Calu3 (cell line): ENCODE measurements around the gene GPD2. TPM values are rescaled to one million over a fixed set of nuclear protein-coding genes. Genes with fewer than 3 reads are reported as not detected.

Source experiments
- BruUV-seq: library from RNA; stranded (reverse); fragments of 400-500 nt; replicated peaks from 2 replicates; lab custom pipeline; 2021; lab: Mats Ljungman, UMichigan
- CTCF ChIA-PET: fragments of 300-600 bp; sonication (Branson Sonifier 250); formaldehyde crosslinking; loops from one replicate; lab custom pipeline; 2022; ENCODE audit warnings: antibody characterized with exemption; lab: Charles Lee
- DNase-seq: peaks from one replicate; pipeline ENCODE4 v3.0.0; 2022
- H3K27ac Mint-ChIP-seq: one replicate; pipeline ENCODE4 v1.8.0; 2022; ENCODE audit warnings: mixed read lengths; ENCODE audit not compliant: unreplicated experiment
- H3K27me3 Mint-ChIP-seq: one replicate; pipeline ENCODE4 v1.8.0; 2022; ENCODE audit warnings: mixed read lengths; ENCODE audit not compliant: unreplicated experiment
- H3K36me3 Mint-ChIP-seq: one replicate; pipeline ENCODE4 v1.8.0; 2022; ENCODE audit warnings: mild to moderate bottlenecking, moderate library complexity, mixed read lengths; ENCODE audit not compliant: insufficient read depth, unreplicated experiment
- H3K4me1 Mint-ChIP-seq: one replicate; pipeline ENCODE4 v1.8.0; 2022; ENCODE audit warnings: mild to moderate bottlenecking, low read depth, mixed read lengths; ENCODE audit not compliant: unreplicated experiment
- H3K4me3 Mint-ChIP-seq: one replicate; pipeline ENCODE4 v1.8.0; 2022; ENCODE audit warnings: mild to moderate bottlenecking, low read depth, moderate library complexity, mixed read lengths; ENCODE audit not compliant: unreplicated experiment
- H3K9me3 Mint-ChIP-seq: one replicate; pipeline ENCODE4 v1.8.0; 2022; ENCODE audit warnings: low read depth, mixed read lengths; ENCODE audit not compliant: unreplicated experiment
- CTCF ChIP-seq: fragments of 200-600 bp; IDR thresholded peaks from one replicate; pipeline ENCODE4 v1.8.0; 2022; ENCODE audit warnings: antibody characterized with exemption; ENCODE audit not compliant: unreplicated experiment
- intact Hi-C: fragments of 100-400 bp; cut with micrococcal nuclease; formaldehyde crosslinking; loops from one replicate; pipeline ENCODE4 v1.10.0; 2022; ENCODE audit not compliant: unreplicated experiment
- total RNA-seq: library from RNA; stranded (reverse); gene quantifications from 2 replicates; pipeline ENCODE4 v1.2.3, GENCODE V29; 2022

GPD2 gene
- total RNA-seq, 1 experiment from 2014 or later: 55.4 TPM

DNA sequence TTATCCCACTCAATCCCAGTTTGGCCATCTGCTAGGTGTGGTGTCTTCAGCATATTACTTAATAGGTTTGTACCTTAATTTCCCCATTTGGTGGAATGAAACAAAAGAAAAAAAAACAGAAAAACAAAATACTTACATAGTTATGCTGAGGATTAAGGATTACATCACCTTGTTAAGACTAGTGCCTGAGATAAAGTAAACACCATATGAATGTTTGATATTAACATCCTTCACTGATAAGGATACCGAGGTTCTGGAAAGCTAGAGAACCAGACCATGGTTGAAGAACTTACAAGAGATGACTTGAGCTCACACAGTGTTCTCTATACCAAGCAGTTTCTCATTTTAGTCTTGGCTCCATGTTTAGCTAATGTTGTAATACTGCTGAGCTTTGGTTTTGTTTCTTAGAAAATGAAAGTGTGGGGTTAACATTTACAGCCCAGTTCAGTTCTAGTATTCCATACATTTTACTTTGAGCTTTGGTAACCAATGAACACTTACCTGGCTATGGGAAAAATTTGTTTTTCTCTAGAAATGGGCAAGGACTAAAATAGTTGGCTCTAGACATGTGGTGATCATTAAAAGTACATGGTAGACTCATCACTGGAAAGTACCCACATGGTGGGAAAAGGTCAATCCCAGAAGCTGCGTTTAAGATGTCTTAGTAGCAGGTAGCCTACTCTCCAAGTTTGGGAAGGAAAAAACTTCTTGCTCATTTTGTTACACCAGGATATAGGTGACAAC lies 5.8 kb upstream of the GPD2 start:
- peaks cover 23% of the 10 kb centered on the region for H3K4me1 Mint-ChIP-seq
- CTCF ChIA-PET: interaction anchor here (0.6 kb wide), 1 partner anchor 95 kb away, joined by 3 read pairs; no protein-coding TSS in a partner anchor
- no TSS peak for BruUV-seq
- no peak for TF ChIP-seq CTCF
- H3K27ac Mint-ChIP-seq: peak overlapping the region; percentile 92
- peaks cover 4% of the 10 kb centered on the region for H3K36me3 Mint-ChIP-seq
- DNase-seq: no peak
- H3K4me3 Mint-ChIP-seq: no peak overlapping the region
- H3K27me3 Mint-ChIP-seq: no peaks in the 10 kb centered on the region
- intact Hi-C loops: no loop called here
- H3K9me3 Mint-ChIP-seq: no peaks in the 10 kb centered on the region

GRCh38 chr2:156430980-156431358 lies 5.2 kb upstream of the GPD2 start:
- peaks cover 23% of the 10 kb centered on the region for H3K4me1 Mint-ChIP-seq
- intact Hi-C loops: no loop called here

DNA sequence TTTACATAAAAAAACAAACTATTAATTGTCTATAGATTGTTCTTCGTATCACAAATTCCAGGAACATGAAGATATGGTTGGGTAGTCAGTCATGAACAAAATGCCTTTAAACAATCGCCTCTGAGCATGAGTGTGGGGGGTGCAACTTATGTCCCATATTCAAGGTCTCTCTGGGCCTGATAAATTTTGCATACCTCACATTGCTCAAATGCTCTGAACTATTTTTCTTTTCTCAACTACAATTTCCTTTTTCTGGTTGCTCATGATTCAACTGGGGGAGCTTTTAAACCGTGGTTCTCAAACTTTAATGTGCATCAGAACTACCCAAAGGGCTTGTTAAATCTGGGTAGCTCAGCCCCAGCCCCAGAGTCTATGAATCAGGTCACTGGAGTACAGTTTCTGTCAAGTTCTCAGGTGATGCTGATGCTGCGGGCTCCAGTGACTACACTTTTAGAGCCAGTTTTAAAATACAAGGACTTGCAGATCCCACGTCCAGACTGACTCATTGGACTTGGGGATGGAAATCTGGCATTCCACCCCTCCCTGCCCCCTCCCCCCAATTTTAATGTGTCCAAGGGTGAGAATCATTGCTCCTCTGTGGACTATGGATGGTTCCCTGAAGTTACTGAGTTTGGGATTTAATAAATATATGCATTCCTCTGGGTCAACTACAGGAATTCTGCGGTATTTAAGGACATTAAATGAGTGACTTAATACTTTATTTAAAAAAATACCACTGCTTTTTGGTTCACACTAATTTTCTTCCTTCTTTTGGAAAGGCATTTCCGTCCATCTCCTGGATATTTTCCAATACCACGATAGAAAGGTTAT lies 1.5 kb upstream of the GPD2 start:
- Mint-ChIP-seq H3K36me3 (peaks cover 23% of the 10 kb centered on the region), H3K9me3 (no peaks in the 10 kb centered on the region), H3K27me3 (no peaks in the 10 kb centered on the region), H3K27ac (peak overlapping the region; percentile 86), H3K4me3 (peak overlapping the region; percentile 95), H3K4me1 (peaks cover 52% of the 10 kb centered on the region)
- no peak for DNase-seq
- intact Hi-C loops: loop anchor here (5.0 kb wide), 3 partner anchors 43 to 103 kb away; no protein-coding TSS in a partner anchor
- no peak for TF ChIP-seq CTCF
- CTCF ChIA-PET: interaction anchor here (0.8 kb wide), 1 partner anchor 100 kb away, joined by 4 read pairs; no protein-coding TSS in a partner anchor
- no TSS peak for BruUV-seq

More at GRCh38 chr2:156430980-156431358, 5.2 kb upstream of the GPD2 start:
- Mint-ChIP-seq H3K9me3 (no peaks in the 10 kb centered on the region), H3K4me3 (no peak overlapping the region), H3K36me3 (peaks cover 10% of the 10 kb centered on the region), H3K27me3 (no peaks in the 10 kb centered on the region), H3K27ac (peak overlapping the region; percentile 92)
- no peak for TF ChIP-seq CTCF
- no TSS peak for BruUV-seq
- CTCF ChIA-PET: no interaction called here
- DNase-seq: peak; percentile 2

DNA sequence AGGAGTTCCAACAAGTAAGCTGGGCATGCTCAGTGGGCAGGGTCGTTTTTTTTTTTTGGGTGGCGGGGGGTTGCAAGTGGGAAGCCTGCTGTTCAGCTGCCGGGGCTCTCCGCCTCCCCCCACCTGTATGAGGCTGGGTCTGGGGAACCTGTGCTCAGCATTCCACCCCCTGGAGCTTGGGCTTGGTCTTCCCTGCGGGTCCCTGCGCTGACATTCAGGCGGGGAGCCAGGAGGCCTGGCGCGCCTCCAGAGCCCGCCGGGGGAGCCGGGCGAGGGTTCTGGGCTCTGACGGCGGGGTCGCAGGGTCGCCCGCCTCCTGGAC lies 822 bp upstream of the GPD2 start:
- intact Hi-C loops: loop anchor here (5.0 kb wide), 3 partner anchors 42 to 102 kb away; no protein-coding TSS in a partner anchor
- Mint-ChIP-seq H3K9me3 (no peaks in the 10 kb centered on the region), H3K4me3 (peak overlapping the region; percentile 95), H3K27ac (peak overlapping the region; percentile 86), H3K36me3 (peaks cover 29% of the 10 kb centered on the region), H3K27me3 (no peaks in the 10 kb centered on the region), H3K4me1 (peaks cover 57% of the 10 kb centered on the region)
- no TSS peak for BruUV-seq
- DNase-seq: no peak
- no peak for TF ChIP-seq CTCF
- CTCF ChIA-PET: interaction anchor here (0.6 to 0.8 kb wide), 2 partner anchors 25 to 100 kb away, joined by 4 to 6 read pairs; no protein-coding TSS in a partner anchor
